BJ (cell line): ENCODE data around the gene CD163L1. TPM values are rescaled to one million over a fixed set of nuclear protein-coding genes. Genes with fewer than 3 reads are reported as not detected.

Experiments used
- CTCF ChIA-PET: fragments of 350-600 bp; formaldehyde crosslinking; extraction: SDS; loops from one replicate; lab custom pipeline; 2021; ENCODE audit warnings: antibody characterized with exemption, inconsistent platforms; lab: Yijun Ruan, JAX
- POLR2A ChIA-PET: fragments of 300-600 bp; sonication (Branson Sonifier 250); formaldehyde crosslinking; extraction: SDS; loops from one replicate; lab custom pipeline; 2021; ENCODE audit warnings: antibody characterized with exemption; lab: Charles Lee
- DNase-seq: peaks from one replicate; pipeline ENCODE4 v3.0.0-alpha.2; 2011; ENCODE audit warnings: low read depth
- H3K27me3 ChIP-seq: 2 replicates; pipeline ENCODE4 v1.6.0; 2011; ENCODE audit warnings: low read length; ENCODE audit not compliant: control insufficient read depth, insufficient read depth
- H3K36me3 ChIP-seq: 2 replicates; pipeline ENCODE4 v1.5.1; 2011; ENCODE audit warnings: low read length; ENCODE audit not compliant: control insufficient read depth, insufficient read depth
- H3K4me3 ChIP-seq: 2 replicates; pipeline ENCODE4 v1.5.1; 2011; ENCODE audit warnings: low read depth, mild to moderate bottlenecking, control low read depth, low read length
- CTCF ChIP-seq: IDR thresholded peaks from 2 replicates; pipeline ENCODE4 v1.5.1; 2011; ENCODE audit warnings: low read depth, mild to moderate bottlenecking, control low read depth, inconsistent platforms, low read length, moderate library complexity; ENCODE audit not compliant: insufficient read depth
- polyA plus RNA-seq: library from polyadenylated mRNA; depleted of rRNA; stranded (reverse); fragments of >200 nt; gene quantifications from 2 replicates; pipeline ENCODE4 v1.2.3, GENCODE V29; 2011

Gene CD163L1
- polyA plus RNA-seq, 1 experiment, result 1.0 TPM

DNA sequence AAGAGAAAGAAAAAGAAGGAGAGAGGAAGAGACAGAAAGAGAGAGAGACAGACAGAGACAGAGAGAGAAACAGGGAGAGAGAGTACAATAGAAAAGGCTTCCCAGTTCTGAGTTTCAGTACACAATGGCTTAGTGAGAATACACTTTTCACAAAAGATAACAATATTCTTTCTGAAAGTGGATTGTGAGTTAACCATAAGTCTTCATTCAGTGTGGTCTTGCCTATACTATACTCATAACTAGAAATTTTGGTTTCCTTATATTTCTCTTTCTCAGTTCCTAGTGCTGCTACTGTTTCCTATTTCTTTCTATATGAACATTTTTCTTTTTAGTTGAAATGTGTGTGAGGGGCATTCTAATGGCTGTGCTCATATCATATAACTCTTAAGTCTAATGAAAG, 9.3 kb downstream of the CD163L1 start:
- TF ChIP-seq CTCF, result no peak
- no peak for DNase-seq
- Histone ChIP-seq H3K27me3 (no peaks in the 10 kb centered on the region), H3K36me3 (no peaks in the 10 kb centered on the region; the same call in 1 of the 2 replicates), H3K4me3 (no peak overlapping the region)
- ChIA-PET POLR2A (no interaction called here), CTCF (no interaction called here)

DNA sequence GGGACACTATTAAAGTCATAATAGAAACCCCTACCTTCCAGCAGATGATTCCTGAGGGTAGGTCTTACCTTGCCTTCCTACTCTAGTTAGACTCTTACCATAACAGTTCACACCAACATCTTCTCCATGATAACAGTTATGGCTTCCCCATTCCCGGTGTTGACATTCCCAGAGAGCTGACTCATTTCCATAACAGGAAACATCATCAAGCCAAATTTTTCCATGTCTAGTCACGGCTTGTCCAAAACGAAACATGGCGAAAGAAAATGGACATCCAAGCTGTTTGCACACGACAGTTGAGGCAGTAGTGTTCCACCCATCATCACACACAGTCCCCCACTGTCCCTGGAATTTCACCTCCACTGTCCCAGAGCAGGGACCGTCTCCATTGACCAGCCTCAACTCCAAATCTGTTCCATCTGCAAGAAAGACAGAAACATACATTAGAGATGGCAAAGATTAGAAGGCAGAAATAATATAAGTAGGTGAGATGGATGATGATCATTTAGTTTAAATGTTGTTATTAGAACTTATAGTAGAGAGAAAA, 10.6 kb downstream of the CD163L1 start:
- TF ChIP-seq CTCF, result no peak
- no peaks in the 10 kb centered on the region for H3K36me3 ChIP-seq
- H3K27me3 ChIP-seq, result no peaks in the 10 kb centered on the region
- CTCF ChIA-PET, result no interaction called here
- POLR2A ChIA-PET, result no interaction called here
- no peak for DNase-seq
- no peak overlapping the region for H3K4me3 ChIP-seq

DNA sequence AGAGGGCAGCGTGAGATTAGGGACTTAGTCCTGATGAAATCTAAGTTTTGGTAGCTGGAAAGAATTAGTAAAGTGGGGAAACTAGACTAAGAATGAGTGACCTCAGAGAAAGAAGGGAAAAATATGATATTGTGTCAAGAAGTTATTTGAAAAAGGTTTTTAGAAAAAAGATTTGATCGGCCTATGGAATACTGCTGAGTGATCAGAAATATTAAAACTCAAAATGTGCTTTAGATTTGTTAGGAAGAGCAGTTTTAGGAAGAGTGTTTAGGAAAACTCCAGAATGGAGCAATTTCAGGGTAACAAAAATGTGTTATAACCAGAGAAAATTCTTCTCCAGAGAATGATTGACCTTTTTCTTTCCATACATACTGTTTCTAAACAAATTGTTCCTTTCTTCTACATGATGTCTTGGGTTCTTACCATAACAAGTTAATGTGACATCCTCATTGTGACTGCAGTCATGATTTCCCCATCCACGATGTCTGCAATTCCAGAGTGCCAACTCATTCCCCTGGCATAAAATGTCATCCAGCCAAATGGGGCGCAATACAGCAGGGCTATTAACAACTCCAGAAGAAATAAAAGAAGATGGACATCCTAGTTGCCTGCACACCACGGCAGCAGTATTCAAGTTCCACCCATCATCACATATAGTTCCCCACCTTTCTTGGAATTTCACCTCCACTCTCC, 11.8 kb downstream of the CD163L1 start:
- DNase-seq, result no peak
- Histone ChIP-seq H3K4me3 (no peak overlapping the region), H3K27me3 (no peaks in the 10 kb centered on the region), H3K36me3 (no peaks in the 10 kb centered on the region)
- CTCF ChIA-PET, result no interaction called here
- POLR2A ChIA-PET, result no interaction called here
- TF ChIP-seq CTCF, result no peak

- TF ChIP-seq CTCF, result no peak
- Histone ChIP-seq H3K36me3 (no peaks in the 10 kb centered on the region), H3K27me3 (no peaks in the 10 kb centered on the region; the same call in 1 of the 2 replicates), H3K4me3 (no peak overlapping the region)
- ChIA-PET CTCF (no interaction called here), POLR2A (no interaction called here)
- DNase-seq, result no peak
Measured at GRCh38 chr12:7411343-7411742, 32.6 kb downstream of the CD163L1 start.

DNA sequence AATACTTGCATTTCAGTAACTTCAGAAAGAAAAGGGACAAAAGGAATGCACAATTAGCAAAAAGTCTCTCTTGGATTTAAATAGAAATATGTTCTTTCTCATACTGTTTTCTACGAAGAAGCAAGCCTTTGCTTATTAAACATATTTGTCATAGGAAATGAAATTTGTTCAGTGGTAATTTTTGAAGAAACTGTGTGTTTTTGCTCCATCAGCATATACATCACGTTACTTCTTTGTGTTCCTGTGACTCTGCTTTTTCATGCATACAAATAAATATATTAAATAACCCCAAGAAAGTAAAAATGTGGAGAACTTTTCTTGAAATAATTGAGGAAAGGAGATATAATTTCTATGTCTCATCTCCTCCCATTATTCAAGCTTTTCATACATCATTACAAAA, 39.7 kb downstream of the CD163L1 start:
- POLR2A ChIA-PET, result no interaction called here

More for the DNA sequence above, 39.7 kb downstream of the CD163L1 start:
- no peak for DNase-seq
- no peak overlapping the region for H3K4me3 ChIP-seq
- no peaks in the 10 kb centered on the region for H3K27me3 ChIP-seq
- no peaks in the 10 kb centered on the region for H3K36me3 ChIP-seq
- CTCF ChIA-PET, result no interaction called here
- TF ChIP-seq CTCF, result no peak
